HL-60 (cell line): ENCODE measurements around the gene COPG2.

Experiments
- DNase-seq, 2 experiments: peaks; one replicate each; pipeline ENCODE4 v3.0.0-alpha.2; 2010 to 2020; ENCODE audit warnings: low read depth in 1 of 2, low spot score in 1 of 2
- H3K27ac ChIP-seq: fragments of 250-450 bp; sonication (Bioruptor Pico); replicated peaks from 2 replicates; pipeline ENCODE4 v1.5.1; 2020; ENCODE audit warnings: mild to moderate bottlenecking, moderate library complexity
- H3K27me3 ChIP-seq: fragments of 250-450 bp; sonication (Bioruptor Pico); 2 replicates; pipeline ENCODE4 v1.5.1; 2021; ENCODE audit warnings: mild to moderate bottlenecking, moderate library complexity; ENCODE audit not compliant: insufficient read depth, poor library complexity, severe bottlenecking
- H3K4me3 ChIP-seq: replicated peaks from 2 replicates; pipeline ENCODE4 v1.5.1; 2011; ENCODE audit warnings: mild to moderate bottlenecking, control low read depth, low read length; ENCODE audit not compliant: insufficient read depth
- CTCF ChIP-seq: IDR thresholded peaks from one replicate; pipeline ENCODE4 v1.5.1; 2011; ENCODE audit warnings: low read length, control low read depth, inconsistent platforms; ENCODE audit not compliant: insufficient read depth
- GABPA ChIP-seq: IDR thresholded peaks from 2 replicates; pipeline ENCODE4 v1.6.1; 2012; ENCODE audit warnings: low read depth
- POLR2AphosphoS5 ChIP-seq: IDR thresholded peaks from 2 replicates; pipeline ENCODE4 v1.6.1; 2012; ENCODE audit warnings: low read depth
- SPI1 ChIP-seq: IDR thresholded peaks from 2 replicates; pipeline ENCODE4 v1.6.1; 2012; ENCODE audit warnings: low read depth, mild to moderate bottlenecking, borderline replicate concordance
- TF ChIP-seq, protein P1 (sequence below): IDR thresholded peaks from 2 replicates; pipeline ENCODE4 v1.6.1; 2012; ENCODE audit warnings: low read depth; ENCODE audit not compliant: insufficient replicate concordance

COPG2 gene

GRCh38 chr7:130505753-130506152 is 162.8 kb downstream of the COPG2 start:
- TF ChIP-seq POLR2AphosphoS5 = no peak
- TF ChIP-seq SPI1 = no peak
- no peak for TF ChIP-seq CTCF
- no peak for TF ChIP-seq GABPA
- TF ChIP-seq, protein P1, sequence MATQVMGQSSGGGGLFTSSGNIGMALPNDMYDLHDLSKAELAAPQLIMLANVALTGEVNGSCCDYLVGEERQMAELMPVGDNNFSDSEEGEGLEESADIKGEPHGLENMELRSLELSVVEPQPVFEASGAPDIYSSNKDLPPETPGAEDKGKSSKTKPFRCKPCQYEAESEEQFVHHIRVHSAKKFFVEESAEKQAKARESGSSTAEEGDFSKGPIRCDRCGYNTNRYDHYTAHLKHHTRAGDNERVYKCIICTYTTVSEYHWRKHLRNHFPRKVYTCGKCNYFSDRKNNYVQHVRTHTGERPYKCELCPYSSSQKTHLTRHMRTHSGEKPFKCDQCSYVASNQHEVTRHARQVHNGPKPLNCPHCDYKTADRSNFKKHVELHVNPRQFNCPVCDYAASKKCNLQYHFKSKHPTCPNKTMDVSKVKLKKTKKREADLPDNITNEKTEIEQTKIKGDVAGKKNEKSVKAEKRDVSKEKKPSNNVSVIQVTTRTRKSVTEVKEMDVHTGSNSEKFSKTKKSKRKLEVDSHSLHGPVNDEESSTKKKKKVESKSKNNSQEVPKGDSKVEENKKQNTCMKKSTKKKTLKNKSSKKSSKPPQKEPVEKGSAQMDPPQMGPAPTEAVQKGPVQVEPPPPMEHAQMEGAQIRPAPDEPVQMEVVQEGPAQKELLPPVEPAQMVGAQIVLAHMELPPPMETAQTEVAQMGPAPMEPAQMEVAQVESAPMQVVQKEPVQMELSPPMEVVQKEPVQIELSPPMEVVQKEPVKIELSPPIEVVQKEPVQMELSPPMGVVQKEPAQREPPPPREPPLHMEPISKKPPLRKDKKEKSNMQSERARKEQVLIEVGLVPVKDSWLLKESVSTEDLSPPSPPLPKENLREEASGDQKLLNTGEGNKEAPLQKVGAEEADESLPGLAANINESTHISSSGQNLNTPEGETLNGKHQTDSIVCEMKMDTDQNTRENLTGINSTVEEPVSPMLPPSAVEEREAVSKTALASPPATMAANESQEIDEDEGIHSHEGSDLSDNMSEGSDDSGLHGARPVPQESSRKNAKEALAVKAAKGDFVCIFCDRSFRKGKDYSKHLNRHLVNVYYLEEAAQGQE = no peak
- no peak for DNase-seq
- Histone ChIP-seq H3K4me3 (no peak overlapping the region), H3K27me3 (no peaks in the 10 kb centered on the region), H3K27ac (no peak overlapping the region)

- TF ChIP-seq SPI1 (no peak), CTCF (no peak), GABPA (no peak)
- TF ChIP-seq, protein P1 = no peak
- no peaks in the 10 kb centered on the region for H3K27me3 ChIP-seq
- H3K27ac ChIP-seq = no peak overlapping the region
- DNase-seq = no peak
- no peak overlapping the region for H3K4me3 ChIP-seq
These were observed 167.6 kb downstream of the COPG2 start for GRCh38 chr7:130500910-130501309.

DNA sequence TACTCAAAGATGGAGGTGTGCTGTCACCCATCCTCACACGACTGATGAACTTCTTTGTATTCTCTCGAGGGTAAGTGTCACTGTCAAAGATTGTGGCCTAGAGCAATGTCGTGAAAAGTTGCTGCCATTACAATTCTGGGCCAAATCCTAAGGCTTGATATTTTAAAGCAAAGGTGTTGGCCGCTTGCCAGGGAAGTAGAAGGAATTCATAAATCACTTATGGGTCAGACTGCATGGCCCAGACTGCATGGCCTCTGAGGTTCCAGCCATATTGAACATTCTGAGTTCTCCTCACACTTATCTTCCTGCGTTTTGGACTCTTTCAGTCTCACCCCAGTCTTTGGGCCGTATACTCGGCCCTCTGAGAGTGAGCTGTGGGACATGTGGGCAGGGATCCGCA is 168.1 kb downstream of the COPG2 start:
- Histone ChIP-seq H3K4me3 (no peak overlapping the region), H3K27ac (no peak overlapping the region), H3K27me3 (no peaks in the 10 kb centered on the region)
- no peak for TF ChIP-seq CTCF
- TF ChIP-seq GABPA = no peak
- TF ChIP-seq SPI1 = no peak
- no peak for TF ChIP-seq POLR2AphosphoS5
- TF ChIP-seq, protein P1 = no peak
- no peak for DNase-seq
